GM23338 (cell line): Measurements from ENCODE around the gene NDUFB11.

ENCODE experiments used
- CREB1 ChIP-seq: fragments of 250-450 bp; sonication (Bioruptor Pico); IDR thresholded peaks from 2 replicates; pipeline ENCODE4 v1.5.0; 2020; ENCODE audit warnings: low read depth, mild to moderate bottlenecking, moderate library complexity
- CTCF ChIP-seq, 2 experiments: fragments of 200-600 bp in 1 of 2; sonication (generic) in 1 of 2; conservative IDR thresholded peaks; 2 replicates each; pipeline versions ENCODE4 v1.5.1 to v1.6.1; 2016 to 2017; ENCODE audit warnings: antibody characterized with exemption in 2 of 2, low read depth in 2 of 2, mild to moderate bottlenecking in 2 of 2, moderate library complexity in 1 of 2
- ETS1 ChIP-seq: IDR thresholded peaks from 2 replicates; pipeline ENCODE4 v1.6.1; 2016; ENCODE audit warnings: antibody characterized with exemption
- EZH2 ChIP-seq: fragments of 200-600 bp; sonication (generic); IDR thresholded peaks from one replicate; pipeline ENCODE4 v1.8.0; 2017; ENCODE audit warnings: antibody characterized with exemption, mild to moderate bottlenecking, low read depth; ENCODE audit not compliant: unreplicated experiment
- EZH2phosphoT487 ChIP-seq: fragments of 200-600 bp; sonication (generic); IDR thresholded peaks from one replicate; pipeline ENCODE4 v1.8.1; 2018; ENCODE audit warnings: antibody characterized with exemption; ENCODE audit not compliant: unreplicated experiment
- JUNB ChIP-seq: IDR thresholded peaks from one replicate; pipeline ENCODE4 v1.6.1; 2016; ENCODE audit warnings: antibody characterized with exemption; ENCODE audit not compliant: unreplicated experiment
- POLR2AphosphoS5 ChIP-seq: IDR thresholded peaks from 2 replicates; pipeline ENCODE4 v1.6.1; 2016; ENCODE audit warnings: antibody characterized with exemption, low read depth
- REST ChIP-seq: IDR thresholded peaks from one replicate; pipeline ENCODE4 v1.6.1; 2018; ENCODE audit warnings: antibody characterized with exemption; ENCODE audit not compliant: unreplicated experiment
- STAT1 ChIP-seq: IDR thresholded peaks from one replicate; pipeline ENCODE4 v1.6.1; 2016; ENCODE audit warnings: antibody characterized with exemption; ENCODE audit not compliant: unreplicated experiment

GRCh38 chrX:47172971-47173792, 28.7 kb upstream of the NDUFB11 start:
- TF ChIP-seq CTCF (conservative IDR thresholded peaks at IDR 0.05; ENCODE audit: low read depth in 2 of 2): no peak
- no peak for TF ChIP-seq REST
- no peak for TF ChIP-seq EZH2phosphoT487
- TF ChIP-seq EZH2: no peak
- TF ChIP-seq STAT1: no peak
- TF ChIP-seq POLR2AphosphoS5: no peak
- TF ChIP-seq ETS1: no peak
- no peak for TF ChIP-seq CREB1 (CRISPR knock-in tag)
- TF ChIP-seq JUNB: no peak
